WTC11 (cell line): ENCODE results near the gene PSMB11. TPM values are rescaled to one million over a fixed set of nuclear protein-coding genes. Genes with fewer than 3 reads are reported as not detected.
A peak's percentile ranks its signal among the peaks of the same experiment; 100 is the strongest.

Experiments
- ATAC-seq: fragments of 200-7000 bp; cut with Tn5 transposase; 2 replicates; pipeline ENCODE4 v1.10.0; 2021; ENCODE audit warnings: mild to moderate bottlenecking, moderate library complexity
- CTCF ChIA-PET: fragments of 300-600 bp; sonication (Branson Sonifier 250); formaldehyde crosslinking; loops from one replicate; lab custom pipeline; 2021; ENCODE audit warnings: antibody characterized with exemption; lab: Charles Lee
- POLR2A ChIA-PET: fragments of 350-600 bp; sonication (Branson Sonifier 250); formaldehyde crosslinking; loops from one replicate; lab custom pipeline; 2021; ENCODE audit warnings: antibody characterized with exemption; lab: Charles Lee
- DNase-seq: peaks from one replicate; pipeline ENCODE4 v3.0.0; 2021; ENCODE audit warnings: low spot score
- H3K27ac Mint-ChIP-seq: 2 replicates; pipeline ENCODE4 v1.8.0; 2021; ENCODE audit warnings: mixed read lengths
- H3K27me3 Mint-ChIP-seq: 2 replicates; pipeline ENCODE4 v1.8.0; 2021; ENCODE audit warnings: low read depth, mild to moderate bottlenecking, moderate library complexity, mixed read lengths
- H3K36me3 Mint-ChIP-seq: 2 replicates; pipeline ENCODE4 v1.8.0; 2021; ENCODE audit warnings: mixed read lengths
- H3K4me1 Mint-ChIP-seq: 2 replicates; pipeline ENCODE4 v1.8.0; 2022; ENCODE audit warnings: mixed read lengths
- H3K4me3 Mint-ChIP-seq: 2 replicates; pipeline ENCODE4 v1.8.0; 2021; ENCODE audit warnings: mild to moderate bottlenecking, moderate library complexity, mixed read lengths
- H3K9me3 Mint-ChIP-seq: 2 replicates; pipeline ENCODE4 v1.8.0; 2021; ENCODE audit warnings: mixed read lengths
- CREB1 ChIP-seq: sonication (generic); formaldehyde crosslinking; IDR thresholded peaks from 2 replicates; pipeline ENCODE4 v1.8.0; 2023; ENCODE audit warnings: mild to moderate bottlenecking, missing genetic modification reagents
- ERG ChIP-seq: fragments of 250-450 bp; sonication (Bioruptor Pico); IDR thresholded peaks from 2 replicates; pipeline ENCODE4 v1.8.0; 2021; ENCODE audit warnings: mild to moderate bottlenecking
- GTF2I ChIP-seq: fragments of 250-450 bp; sonication (Bioruptor Pico); conservative IDR thresholded peaks from 2 replicates; pipeline ENCODE4 v1.4.0; 2021; ENCODE audit warnings: mild to moderate bottlenecking
- IRF2 ChIP-seq: sonication (generic); formaldehyde crosslinking; IDR thresholded peaks from 2 replicates; pipeline ENCODE4 v1.8.0; 2022; ENCODE audit warnings: low read depth, missing genetic modification reagents, borderline replicate concordance
- KAT7 ChIP-seq: sonication (generic); formaldehyde crosslinking; IDR thresholded peaks from 2 replicates; pipeline ENCODE4 v1.8.1; 2023; ENCODE audit warnings: missing genetic modification reagents, mild to moderate bottlenecking, borderline replicate concordance
- MAX ChIP-seq: sonication (generic); formaldehyde crosslinking; IDR thresholded peaks from 2 replicates; pipeline ENCODE4 v1.8.0; 2022; ENCODE audit warnings: mild to moderate bottlenecking, missing genetic modification reagents
- NFE2L1 ChIP-seq: sonication (generic); formaldehyde crosslinking; IDR thresholded peaks from 2 replicates; pipeline ENCODE4 v1.8.1; 2023; ENCODE audit warnings: missing genetic modification reagents
- RELA ChIP-seq: sonication (generic); formaldehyde crosslinking; IDR thresholded peaks from 2 replicates; pipeline ENCODE4 v1.8.1; 2022; ENCODE audit warnings: missing genetic modification reagents, mild to moderate bottlenecking, borderline replicate concordance
- RORB ChIP-seq: fragments of 250-450 bp; sonication (Bioruptor Pico); IDR thresholded peaks from 2 replicates; pipeline ENCODE4 v1.9.0; 2021; ENCODE audit warnings: mild to moderate bottlenecking
- STAT6 ChIP-seq: sonication (generic); formaldehyde crosslinking; conservative IDR thresholded peaks from 2 replicates; pipeline ENCODE4 v1.8.1; 2023; ENCODE audit warnings: mild to moderate bottlenecking, low read depth, missing genetic modification reagents, moderate library complexity
- TEAD1 ChIP-seq: sonication (generic); formaldehyde crosslinking; IDR thresholded peaks from 2 replicates; pipeline ENCODE4 v1.8.0; 2022; ENCODE audit warnings: mild to moderate bottlenecking, missing genetic modification reagents
- TP53 ChIP-seq: sonication (generic); formaldehyde crosslinking; IDR thresholded peaks from 2 replicates; pipeline ENCODE4 v1.8.1; 2023; ENCODE audit warnings: mild to moderate bottlenecking, missing genetic modification reagents
- ZNF512 ChIP-seq: sonication (generic); formaldehyde crosslinking; IDR thresholded peaks from 2 replicates; pipeline ENCODE4 v1.8.1; 2022; ENCODE audit warnings: missing genetic modification reagents, borderline replicate concordance
- total RNA-seq: library from RNA; stranded (reverse); gene quantifications from 3 replicates; pipeline ENCODE4 v1.2.3, GENCODE V29; 2021

Gene PSMB11
- total RNA-seq, 1 experiment from 2014 or later: not detected

- TF ChIP-seq STAT6 (CRISPR knock-in tag) (no peak), NFE2L1 (no peak), TEAD1 (CRISPR knock-in tag) (0 out of 2 replicates have a peak, but pooled peaks have one; percentile 9), CREB1 (no peak), RORB (CRISPR knock-in tag) (no peak)
Observed at GRCh38 chr14:23056145-23056955, 14.3 kb downstream of the PSMB11 start (continued).

GRCh38 chr14:23056956-23057756 is 15.1 kb downstream of the PSMB11 start, which contains the start of gene CDH24:
Gene CDH24, minus strand, starts transcription at chr14:23057520. Its CDS starts 1,787 bp downstream, at chr14:23055733.
- Mint-ChIP-seq H3K4me1 (peaks cover 16% of the 10 kb centered on the region), H3K27me3 (peaks cover 5% of the 10 kb centered on the region; the same call in 1 of the 2 replicates), H3K27ac (peak within 1 kb of the TSS; percentile 91), H3K36me3 (peaks cover 24% of the 10 kb centered on the region), H3K4me3 (peak within 1 kb of the TSS; percentile 83), H3K9me3 (no peaks in the 10 kb centered on the region)
- POLR2A ChIA-PET: interaction anchor here (0.6 to 2.6 kb wide), 14 partner anchors 11 to 128 kb away, joined by 3 to 13 read pairs (median 6); partner anchors contain the start of genes ACIN1, AJUBA, C14orf119 and PRMT5
- DNase-seq (peak; percentile 80), ATAC-seq (peak; percentile 31)
- CTCF ChIA-PET: interaction anchor here (0.5 to 8.8 kb wide), 46 partner anchors 11 to 1613 kb away, joined by 3 to 224 read pairs (median 6); partner anchors contain the start of genes ACIN1, AJUBA, C14orf119 and HAUS4
- no peak for TF ChIP-seq IRF2
- TF ChIP-seq GTF2I: no peak
- TF ChIP-seq CREB1: no peak
- TF ChIP-seq KAT7 (CRISPR knock-in tag): 0 out of 2 replicates have a peak, but pooled peaks have one; percentile 19
- TF ChIP-seq ZNF512 (CRISPR knock-in tag): peak; percentile 87; the same call in 1 of the 2 replicates
- 0 out of 2 replicates have a peak, but pooled peaks have one; percentile 44 for TF ChIP-seq TP53 (CRISPR knock-in tag)
- no peak for TF ChIP-seq RELA (CRISPR knock-in tag)
- TF ChIP-seq MAX: no peak
- TF ChIP-seq ERG (CRISPR knock-in tag): no peak
